ENCODE results near the gene DNAJC16.
"Not testable (repeated sequence)": the region's sequence is repeated elsewhere in the genome, so short reads cannot be mapped to it uniquely, and the experiment has no call there.

The DNAJC16 gene

GRCh38 chr1:15508700-15509487, 17.8 kb upstream of the DNAJC16 start:
- H3K4me3 ChIP-seq (ENCODE audit: low read length in 2 of 2): no peak overlapping the region
- peaks cover 14 to 21% of the 10 kb centered on the region in 2 donors for H3K36me3 ChIP-seq (ENCODE audit: control insufficient read depth in 2 of 2, insufficient read depth in 2 of 2, low read length in 2 of 2)
- H3K9ac ChIP-seq (ENCODE audit: low read length in 2 of 2): no peak overlapping the region
- H3K27me3 ChIP-seq (ENCODE audit: control insufficient read depth in 1 of 2, insufficient read depth in 2 of 2, low read length in 2 of 2): no peaks in the 10 kb centered on the region
- H3K9me3 ChIP-seq (ENCODE audit: control insufficient read depth in 2 of 2, low read length in 2 of 2): no peaks in the 10 kb centered on the region
- peaks cover 5% of the 10 kb centered on the region for H3K4me1 ChIP-seq (ENCODE audit: control insufficient read depth, insufficient read depth, low read length)
- no peak overlapping the region for H3K27ac ChIP-seq (ENCODE audit: low read length)

GRCh38 chr1:15509586-15509985, 17.1 kb upstream of the DNAJC16 start:
- Histone ChIP-seq H3K36me3 (ENCODE audit: control insufficient read depth in 2 of 2, insufficient read depth in 2 of 2, low read length in 2 of 2) (peaks cover 10 to 22% of the 10 kb centered on the region in 2 donors), H3K9me3 (ENCODE audit: control insufficient read depth in 2 of 2, low read length in 2 of 2) (no peaks in the 10 kb centered on the region), H3K4me3 (ENCODE audit: low read length in 2 of 2) (no peak overlapping the region), H3K27me3 (ENCODE audit: control insufficient read depth in 1 of 2, insufficient read depth in 2 of 2, low read length in 2 of 2) (no peaks in the 10 kb centered on the region), H3K27ac (ENCODE audit: low read length) (no peak overlapping the region), H3K4me1 (ENCODE audit: control insufficient read depth, insufficient read depth, low read length) (peaks cover 5% of the 10 kb centered on the region), H3K9ac (ENCODE audit: low read length in 2 of 2) (no peak overlapping the region)

- no peak overlapping the region for H3K9ac ChIP-seq (ENCODE audit: low read length in 2 of 2)
- peaks cover 3 to 16% of the 10 kb centered on the region in 2 donors for H3K36me3 ChIP-seq (ENCODE audit: control insufficient read depth in 2 of 2, insufficient read depth in 2 of 2, low read length in 2 of 2)
- H3K4me1 ChIP-seq (ENCODE audit: control insufficient read depth, insufficient read depth, low read length): peaks cover 5% of the 10 kb centered on the region
- no peaks in the 10 kb centered on the region for H3K27me3 ChIP-seq (ENCODE audit: control insufficient read depth in 1 of 2, insufficient read depth in 2 of 2, low read length in 2 of 2)
- H3K27ac ChIP-seq (ENCODE audit: low read length): no peak overlapping the region
- H3K4me3 ChIP-seq (ENCODE audit: low read length in 2 of 2): no peak overlapping the region
- no peaks in the 10 kb centered on the region for H3K9me3 ChIP-seq (ENCODE audit: control insufficient read depth in 2 of 2, low read length in 2 of 2)
These were observed 15.8 kb upstream of the DNAJC16 start for GRCh38 chr1:15510611-15511405.

GRCh38 chr1:15513192-15513591, 13.5 kb upstream of the DNAJC16 start:
- H3K9me3 ChIP-seq (ENCODE audit: control insufficient read depth in 2 of 2, low read length in 2 of 2): no peaks in the 10 kb centered on the region
- H3K9ac ChIP-seq (ENCODE audit: low read length in 2 of 2): no peak overlapping the region
- H3K4me3 ChIP-seq (ENCODE audit: low read length in 2 of 2): no peak overlapping the region
- no peaks in the 10 kb centered on the region for H3K27me3 ChIP-seq (ENCODE audit: control insufficient read depth in 1 of 2, insufficient read depth in 2 of 2, low read length in 2 of 2)
- no peak overlapping the region for H3K27ac ChIP-seq (ENCODE audit: low read length)
- H3K36me3 ChIP-seq (ENCODE audit: control insufficient read depth in 2 of 2, insufficient read depth in 2 of 2, low read length in 2 of 2): peaks cover 8 to 30% of the 10 kb centered on the region in 2 donors
- peaks cover 5% of the 10 kb centered on the region for H3K4me1 ChIP-seq (ENCODE audit: control insufficient read depth, insufficient read depth, low read length)

- Histone ChIP-seq H3K36me3 (ENCODE audit: control insufficient read depth in 2 of 2, insufficient read depth in 2 of 2, low read length in 2 of 2) (peaks cover 8 to 30% of the 10 kb centered on the region in 2 donors), H3K27ac (ENCODE audit: low read length) (no peak overlapping the region), H3K9ac (ENCODE audit: low read length in 2 of 2) (no peak overlapping the region), H3K4me1 (ENCODE audit: control insufficient read depth, insufficient read depth, low read length) (peaks cover 5% of the 10 kb centered on the region), H3K9me3 (ENCODE audit: control insufficient read depth in 2 of 2, low read length in 2 of 2) (no peaks in the 10 kb centered on the region), H3K4me3 (ENCODE audit: low read length in 2 of 2) (no peak overlapping the region), H3K27me3 (ENCODE audit: control insufficient read depth in 1 of 2, insufficient read depth in 2 of 2, low read length in 2 of 2) (no peaks in the 10 kb centered on the region)
These were observed 12.7 kb upstream of the DNAJC16 start for GRCh38 chr1:15513919-15514318.

GRCh38 chr1:15514557-15514956, 12.1 kb upstream of the DNAJC16 start:
- H3K4me1 ChIP-seq (ENCODE audit: control insufficient read depth, insufficient read depth, low read length): not testable (repeated sequence)
- H3K36me3 ChIP-seq (ENCODE audit: control insufficient read depth in 2 of 2, insufficient read depth in 2 of 2, low read length in 2 of 2): peaks cover 8 to 32% of the 10 kb centered on the region in 2 donors

GRCh38 chr1:15515022-15515663, 11.5 kb upstream of the DNAJC16 start:
- H3K9ac ChIP-seq (ENCODE audit: low read length in 2 of 2): no peak overlapping the region
- H3K27me3 ChIP-seq (ENCODE audit: control insufficient read depth in 1 of 2, insufficient read depth in 2 of 2, low read length in 2 of 2): no peaks in the 10 kb centered on the region
- peaks cover 5% of the 10 kb centered on the region for H3K4me1 ChIP-seq (ENCODE audit: control insufficient read depth, insufficient read depth, low read length)
- peaks cover 8 to 33% of the 10 kb centered on the region in 2 donors for H3K36me3 ChIP-seq (ENCODE audit: control insufficient read depth in 2 of 2, insufficient read depth in 2 of 2, low read length in 2 of 2)
- no peak overlapping the region for H3K27ac ChIP-seq (ENCODE audit: low read length)
- H3K4me3 ChIP-seq (ENCODE audit: low read length in 2 of 2): no peak overlapping the region
- H3K9me3 ChIP-seq (ENCODE audit: control insufficient read depth in 2 of 2, low read length in 2 of 2): no peaks in the 10 kb centered on the region

More at GRCh38 chr1:15514557-15514956, 12.1 kb upstream of the DNAJC16 start:
- not testable (repeated sequence) for H3K9me3 ChIP-seq (ENCODE audit: control insufficient read depth in 2 of 2, low read length in 2 of 2); H3K9ac ChIP-seq (ENCODE audit: low read length in 2 of 2); H3K27ac ChIP-seq (ENCODE audit: low read length); H3K4me3 ChIP-seq (ENCODE audit: low read length in 2 of 2); H3K27me3 ChIP-seq (ENCODE audit: control insufficient read depth in 1 of 2, insufficient read depth in 2 of 2, low read length in 2 of 2)

- Histone ChIP-seq H3K27ac (ENCODE audit: low read length) (no peak overlapping the region), H3K27me3 (ENCODE audit: control insufficient read depth in 1 of 2, insufficient read depth in 2 of 2, low read length in 2 of 2) (no peaks in the 10 kb centered on the region), H3K9ac (ENCODE audit: low read length in 2 of 2) (no peak overlapping the region), H3K4me1 (ENCODE audit: control insufficient read depth, insufficient read depth, low read length) (peaks cover 9% of the 10 kb centered on the region), H3K9me3 (ENCODE audit: control insufficient read depth in 2 of 2, low read length in 2 of 2) (no peaks in the 10 kb centered on the region), H3K4me3 (ENCODE audit: low read length in 2 of 2) (no peak overlapping the region), H3K36me3 (ENCODE audit: control insufficient read depth in 2 of 2, insufficient read depth in 2 of 2, low read length in 2 of 2) (peaks cover 4 to 18% of the 10 kb centered on the region in 2 donors)
These were observed 7.0 kb upstream of the DNAJC16 start for GRCh38 chr1:15519625-15520024.

- not testable (repeated sequence) for H3K9ac ChIP-seq (ENCODE audit: low read length in 2 of 2); H3K27me3 ChIP-seq (ENCODE audit: control insufficient read depth in 1 of 2, insufficient read depth in 2 of 2, low read length in 2 of 2); H3K27ac ChIP-seq (ENCODE audit: low read length); H3K4me3 ChIP-seq (ENCODE audit: low read length in 2 of 2); H3K9me3 ChIP-seq (ENCODE audit: control insufficient read depth in 2 of 2, low read length in 2 of 2)
- Histone ChIP-seq H3K4me1 (ENCODE audit: control insufficient read depth, insufficient read depth, low read length) (peaks cover 18% of the 10 kb centered on the region), H3K36me3 (ENCODE audit: control insufficient read depth in 2 of 2, insufficient read depth in 2 of 2, low read length in 2 of 2) (peaks cover 4 to 18% of the 10 kb centered on the region in 2 donors)
These were observed 5.3 kb upstream of the DNAJC16 start for GRCh38 chr1:15521206-15521906.

- Histone ChIP-seq H3K27me3 (ENCODE audit: control insufficient read depth in 1 of 2, insufficient read depth in 2 of 2, low read length in 2 of 2) (no peaks in the 10 kb centered on the region), H3K4me3 (ENCODE audit: low read length in 2 of 2) (peak overlapping the region in 1 of 2 donors; percentile 15), H3K9me3 (ENCODE audit: control insufficient read depth in 2 of 2, low read length in 2 of 2) (no peaks in the 10 kb centered on the region), H3K4me1 (ENCODE audit: control insufficient read depth, insufficient read depth, low read length) (peaks cover 20% of the 10 kb centered on the region), H3K27ac (ENCODE audit: low read length) (no peak overlapping the region), H3K9ac (ENCODE audit: low read length in 2 of 2) (no peak overlapping the region), H3K36me3 (ENCODE audit: control insufficient read depth in 2 of 2, insufficient read depth in 2 of 2, low read length in 2 of 2) (peaks cover under 1 to 8% of the 10 kb centered on the region in 2 donors)
These were observed 4.1 kb upstream of the DNAJC16 start for GRCh38 chr1:15522551-15522950.
